A549 (cell line): ENCODE data around the gene POLR3GL. TPM values are rescaled to one million over a fixed set of nuclear protein-coding genes. Genes with fewer than 3 reads are reported as not detected.

ENCODE experiments used
- ATAC-seq, 2 experiments: fragments of 200-7000 bp in 1 of 2; fragments of >200 bp in 1 of 2; cut with Nextera tagmentation in 1 of 2; cut with Tn5 transposase in 1 of 2; 3 replicates each; pipeline versions ENCODE4 v1.8.0 to v1.9.1; 2018 to 2020; ENCODE audit warnings: mild to moderate bottlenecking in 1 of 2, moderate library complexity in 1 of 2
- CTCF ChIA-PET: fragments of 300-600 bp; sonication (Branson Sonifier 250); formaldehyde crosslinking; extraction: SDS; loops from one replicate; lab custom pipeline; 2021; ENCODE audit warnings: antibody characterized with exemption, inconsistent platforms; lab: Yijun Ruan, JAX
- POLR2A ChIA-PET: fragments of 350-600 bp; formaldehyde crosslinking; extraction: SDS; loops from one replicate; lab custom pipeline; 2021; ENCODE audit warnings: antibody characterized with exemption, inconsistent platforms; lab: Yijun Ruan, JAX
- DNase-seq, 2 experiments: peaks; one replicate each; pipeline versions ENCODE4 v3.0.0 to v3.0.0-alpha.2; 2011 to 2016; ENCODE audit warnings: low read depth in 1 of 2, low spot score in 1 of 2
- FAIRE-seq: peaks from 2 replicates; lab custom pipeline; 2011; peaks lifted over from hg19 to GRCh38; lab: Jason Lieb, UNC
- H3K27ac ChIP-seq, 2 experiments: fragments of >200 bp; sonication (Bioruptor Twin); formaldehyde crosslinking; 3 replicates each; pipeline ENCODE4 v1.5.1; 2016 to 2017
- H3K4me1 ChIP-seq: fragments of >200 bp; sonication (Bioruptor Twin); formaldehyde crosslinking; 3 replicates; pipeline ENCODE4 v1.6.1; 2016
- H3K4me2 ChIP-seq: fragments of >200 bp; sonication (Bioruptor Twin); formaldehyde crosslinking; 3 replicates; pipeline ENCODE4 v1.6.1; 2016
- H3K4me3 ChIP-seq: fragments of >200 bp; sonication (Bioruptor Twin); formaldehyde crosslinking; 3 replicates; pipeline ENCODE4 v1.5.1; 2016
- H3K9me3 ChIP-seq: fragments of >200 bp; sonication (Bioruptor Twin); formaldehyde crosslinking; 3 replicates; pipeline ENCODE4 v1.6.1; 2016
- CBX2 ChIP-seq: fragments of 200-600 bp; sonication (generic); IDR thresholded peaks from 2 replicates; pipeline ENCODE4 v1.6.1; 2016; ENCODE audit warnings: low read depth, mild to moderate bottlenecking, borderline replicate concordance
- CBX8 ChIP-seq: fragments of 200-600 bp; sonication (generic); IDR thresholded peaks from 2 replicates; pipeline ENCODE4 v1.6.1; 2016
- CHD4 ChIP-seq: fragments of 200-600 bp; sonication (generic); IDR thresholded peaks from 2 replicates; pipeline ENCODE4 v1.6.1; 2016; ENCODE audit warnings: antibody characterized with exemption, mild to moderate bottlenecking, borderline replicate concordance
- ESRRA ChIP-seq: fragments of 150-350 bp; IDR thresholded peaks from 2 replicates; pipeline ENCODE4 v1.6.1; 2014; ENCODE audit warnings: mild to moderate bottlenecking, low read length, borderline replicate concordance
- HOXB13 ChIP-seq: fragments of 250-450 bp; sonication (Bioruptor Pico); IDR thresholded peaks from 2 replicates; pipeline ENCODE4 v1.5.0; 2020; ENCODE audit warnings: low read depth, mild to moderate bottlenecking, moderate library complexity
- HOXB5 ChIP-seq: fragments of 250-450 bp; sonication (Bioruptor Pico); IDR thresholded peaks from 2 replicates; pipeline ENCODE4 v1.5.0; 2020; ENCODE audit warnings: mild to moderate bottlenecking, moderate library complexity
- KDM1A ChIP-seq: fragments of 200-600 bp; sonication (generic); IDR thresholded peaks from 2 replicates; pipeline ENCODE4 v1.6.1; 2016; ENCODE audit warnings: low read depth, mild to moderate bottlenecking
- MYC ChIP-seq: IDR thresholded peaks from 2 replicates; pipeline ENCODE4 v1.6.1; 2012; ENCODE audit warnings: mild to moderate bottlenecking, inconsistent platforms, low read length, improper control_type of control experiment, borderline replicate concordance
- NFE2L2 ChIP-seq: fragments of 150-350 bp; conservative IDR thresholded peaks from 2 replicates; pipeline ENCODE4 v1.6.1; 2014; ENCODE audit warnings: low read length
- PHF8 ChIP-seq: fragments of 200-600 bp; sonication (generic); IDR thresholded peaks from 2 replicates; pipeline ENCODE4 v1.6.1; 2016; ENCODE audit warnings: low read depth, mild to moderate bottlenecking, antibody characterized with exemption, moderate library complexity, borderline replicate concordance
- POLR2AphosphoS2 ChIP-seq: conservative IDR thresholded peaks from 2 replicates; pipeline ENCODE4 v1.6.1; 2012; ENCODE audit warnings: low read length, improper control_type of control experiment, inconsistent platforms
- RFX5 ChIP-seq: fragments of 450-650 bp; IDR thresholded peaks from 2 replicates; pipeline ENCODE4 v1.7.1; 2014; ENCODE audit warnings: antibody characterized with exemption, mild to moderate bottlenecking, moderate library complexity
- RNF2 ChIP-seq: fragments of 200-600 bp; sonication (generic); IDR thresholded peaks from 2 replicates; pipeline ENCODE4 v1.6.1; 2016; ENCODE audit warnings: low read depth, mild to moderate bottlenecking, antibody characterized with exemption, moderate library complexity, borderline replicate concordance
- TP53 ChIP-seq: fragments of 250-450 bp; sonication (Bioruptor Pico); IDR thresholded peaks from 2 replicates; pipeline ENCODE4 v1.5.0; 2021; ENCODE audit warnings: mild to moderate bottlenecking, moderate library complexity
- ZFP36 ChIP-seq: fragments of 450-650 bp; IDR thresholded peaks from 2 replicates; pipeline ENCODE4 v1.6.1; 2014; ENCODE audit warnings: borderline replicate concordance; ENCODE audit not compliant: partially characterized antibody
- ZNF302 ChIP-seq: fragments of 250-450 bp; sonication (Bioruptor Pico); IDR thresholded peaks from 2 replicates; pipeline ENCODE4 v1.9.0; 2021; ENCODE audit warnings: inconsistent platforms, mild to moderate bottlenecking, moderate library complexity
- ZSCAN20 ChIP-seq: fragments of 250-450 bp; sonication (Bioruptor Pico); IDR thresholded peaks from 2 replicates; pipeline ENCODE4 v1.8.0; 2022; ENCODE audit warnings: mild to moderate bottlenecking, moderate library complexity
- WGBS: methylation state at CpG from one replicate; pipeline ENCODE4 v1.1.6; 2017; ENCODE audit errors: missing lambda C conversion rate; 5-methylcytosine and 5-hydroxymethylcytosine counted together
- polyA plus RNA-seq, 4 experiments: library from polyadenylated mRNA; depleted of rRNA in 3 of 4; stranded (reverse); fragments of >200 nt; fragmentation: RNase III in 1 of 4; extraction: RNeasy Plus Mini Kit Qiagen cat#74134 plus additional on column Dnase treatment in 1 of 4; gene quantifications; 2 replicates in 3 of 4; 3 replicates in 1 of 4; pipeline ENCODE4 v1.2.3, GENCODE V29; 2011 to 2017
- TF ChIP-seq, protein P1 (sequence below): IDR thresholded peaks from 2 replicates; pipeline ENCODE4 v1.6.1; 2012
- TF ChIP-seq, protein P2 (sequence below): fragments of >200 bp; sonication (Bioruptor Twin); formaldehyde crosslinking; IDR thresholded peaks from 3 replicates; pipeline ENCODE4 v1.5.1; 2016
- TF ChIP-seq, protein P3 (sequence below): fragments of 200-600 bp; sonication (generic); IDR thresholded peaks from 2 replicates; pipeline ENCODE4 v1.6.1; 2016; ENCODE audit warnings: antibody characterized with exemption, mild to moderate bottlenecking, moderate library complexity
- TF ChIP-seq, protein P4 (sequence below): fragments of 250-450 bp; sonication (Bioruptor Pico); IDR thresholded peaks from 2 replicates; pipeline ENCODE4 v1.5.0; 2020; ENCODE audit warnings: low read depth, mild to moderate bottlenecking, moderate library complexity
- TF ChIP-seq, protein P5 (sequence below): fragments of >200 bp; sonication (Bioruptor Twin); formaldehyde crosslinking; IDR thresholded peaks from 2 replicates; pipeline ENCODE4 v1.6.1; 2016
- TF ChIP-seq, protein P6 (sequence below): fragments of 450-650 bp; IDR thresholded peaks from 2 replicates; pipeline ENCODE4 v1.6.1; 2014; ENCODE audit warnings: antibody characterized with exemption

POLR3GL gene
- polyA plus RNA-seq, 2 of the 4 experiments (the other 2 are of a cell fraction): 12.6 to 15.7 TPM

DNA sequence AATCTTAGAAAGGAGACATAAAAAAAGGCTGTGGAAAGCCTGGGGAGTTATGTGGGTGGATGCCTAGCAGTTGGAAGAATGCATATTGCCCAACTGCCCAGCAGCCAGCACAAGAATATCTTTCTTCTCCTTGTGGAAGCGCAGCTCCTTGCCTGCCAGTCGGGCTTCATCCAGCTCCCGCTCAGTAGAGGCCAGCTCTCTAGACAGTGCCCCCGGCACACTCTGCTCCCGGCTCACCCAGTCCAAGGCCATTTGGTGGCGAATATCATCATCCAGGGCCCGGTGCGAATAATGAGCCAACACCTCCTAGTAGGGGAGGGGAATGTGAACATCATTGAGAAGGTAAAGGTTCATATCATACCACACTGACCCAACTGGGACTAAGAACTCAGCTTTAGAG lies 28.2 kb upstream of the POLR3GL start:
- ATAC-seq (no peak), FAIRE-seq (no peak), DNase-seq (no peak)
- Histone ChIP-seq H3K4me1 (no peaks in the 10 kb centered on the region), H3K4me3 (no peak overlapping the region), H3K9me3 (no peaks in the 10 kb centered on the region), H3K4me2 (no peak overlapping the region), H3K27ac (no peak overlapping the region; a peak in 1 of 6 replicates)
- 92% methylated on average over 8 of the region's 8 CpGs for WGBS
- CTCF ChIA-PET: interaction anchor here (0.8 to 2.1 kb wide), 9 partner anchors 9 to 91 kb away, joined by 3 to 8 read pairs (median 4); partner anchors contain the start of genes ITGA10, LIX1L, NUDT17 and RBM8A
- TF ChIP-seq CBX8 (no peak), PHF8 (no peak)
- TF ChIP-seq, protein P1, sequence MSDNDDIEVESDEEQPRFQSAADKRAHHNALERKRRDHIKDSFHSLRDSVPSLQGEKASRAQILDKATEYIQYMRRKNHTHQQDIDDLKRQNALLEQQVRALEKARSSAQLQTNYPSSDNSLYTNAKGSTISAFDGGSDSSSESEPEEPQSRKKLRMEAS: no peak
- POLR2A ChIA-PET: interaction anchor here (1.0 to 2.2 kb wide), 3 partner anchors 9 to 22 kb away, joined by 3 to 9 read pairs (median 3); partner anchors contain the start of genes LIX1L and RBM8A

DNA sequence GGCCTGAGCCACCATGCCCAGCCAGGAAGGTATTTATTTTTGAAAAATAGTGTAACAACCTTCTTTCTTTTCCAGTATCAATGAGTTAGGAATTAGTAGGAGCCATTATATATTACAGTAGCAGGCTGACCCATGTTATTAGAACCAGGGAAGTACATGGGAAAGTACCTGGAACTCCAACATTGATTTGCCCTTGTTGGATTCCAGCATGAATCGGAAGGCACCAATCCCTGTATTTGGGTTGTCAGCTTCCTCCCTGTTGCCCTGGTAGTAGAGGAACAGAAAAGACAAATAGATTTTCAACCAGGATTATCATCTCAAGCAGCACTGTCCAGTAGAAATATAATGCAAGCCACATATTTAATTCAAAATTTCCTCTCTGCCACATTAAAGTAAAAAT lies 27.1 kb upstream of the POLR3GL start:
- DNase-seq: no peak
- ATAC-seq: no peak
- 94% methylated on average over 1 of the region's 1 CpG for WGBS
- H3K9me3 ChIP-seq: no peaks in the 10 kb centered on the region
- no peak overlapping the region for H3K27ac ChIP-seq
- no peak for FAIRE-seq
- ChIA-PET CTCF (interaction anchor here (0.8 to 1.3 kb wide), 3 partner anchors 45 to 76 kb away, joined by 3 to 8 read pairs (median 4); no protein-coding TSS in a partner anchor), POLR2A (interaction anchor here (2.2 kb wide), 1 partner anchor 10 kb away, joined by 9 read pairs; the partner anchor contains the start of gene RBM8A)
- H3K4me1 ChIP-seq: no peaks in the 10 kb centered on the region
- H3K4me2 ChIP-seq: no peak overlapping the region
- no peak overlapping the region for H3K4me3 ChIP-seq
- TF ChIP-seq PHF8 (no peak), TP53 (CRISPR knock-in tag) (no peak), RNF2 (no peak), ZFP36 (no peak), ZNF302 (no peak)

DNA sequence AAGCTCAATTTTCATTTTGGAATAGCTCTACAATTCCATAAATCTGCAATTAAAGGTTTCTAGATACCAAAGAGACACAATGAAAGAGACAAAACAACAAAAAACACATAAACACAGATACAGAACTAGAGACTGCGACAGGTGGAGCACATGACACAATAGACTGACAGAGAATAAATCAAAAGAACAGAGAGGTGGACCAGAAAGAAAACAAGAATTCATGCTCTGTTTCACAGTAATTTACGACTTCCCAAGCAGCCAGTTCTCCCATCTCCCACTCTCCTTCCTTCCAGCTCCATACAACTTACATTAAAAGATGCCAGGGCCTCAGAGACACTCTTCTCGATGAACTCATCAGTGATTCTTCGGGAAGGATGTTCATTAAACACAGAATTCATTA lies 22.1 kb upstream of the POLR3GL start:
- CTCF ChIA-PET: interaction anchor here (0.5 to 1.6 kb wide), 6 partner anchors 11 to 88 kb away, joined by 3 to 5 read pairs (median 4); partner anchors contain the start of gene ITGA10
- FAIRE-seq (no peak), ATAC-seq (no peak), DNase-seq (no peak)
- 83% methylated on average over 4 of the region's 4 CpGs for WGBS
- no peak overlapping the region for H3K27ac ChIP-seq
- TF ChIP-seq, protein P2, sequence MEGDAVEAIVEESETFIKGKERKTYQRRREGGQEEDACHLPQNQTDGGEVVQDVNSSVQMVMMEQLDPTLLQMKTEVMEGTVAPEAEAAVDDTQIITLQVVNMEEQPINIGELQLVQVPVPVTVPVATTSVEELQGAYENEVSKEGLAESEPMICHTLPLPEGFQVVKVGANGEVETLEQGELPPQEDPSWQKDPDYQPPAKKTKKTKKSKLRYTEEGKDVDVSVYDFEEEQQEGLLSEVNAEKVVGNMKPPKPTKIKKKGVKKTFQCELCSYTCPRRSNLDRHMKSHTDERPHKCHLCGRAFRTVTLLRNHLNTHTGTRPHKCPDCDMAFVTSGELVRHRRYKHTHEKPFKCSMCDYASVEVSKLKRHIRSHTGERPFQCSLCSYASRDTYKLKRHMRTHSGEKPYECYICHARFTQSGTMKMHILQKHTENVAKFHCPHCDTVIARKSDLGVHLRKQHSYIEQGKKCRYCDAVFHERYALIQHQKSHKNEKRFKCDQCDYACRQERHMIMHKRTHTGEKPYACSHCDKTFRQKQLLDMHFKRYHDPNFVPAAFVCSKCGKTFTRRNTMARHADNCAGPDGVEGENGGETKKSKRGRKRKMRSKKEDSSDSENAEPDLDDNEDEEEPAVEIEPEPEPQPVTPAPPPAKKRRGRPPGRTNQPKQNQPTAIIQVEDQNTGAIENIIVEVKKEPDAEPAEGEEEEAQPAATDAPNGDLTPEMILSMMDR: no peak
- no peak for TF ChIP-seq KDM1A
- TF ChIP-seq, protein P3, sequence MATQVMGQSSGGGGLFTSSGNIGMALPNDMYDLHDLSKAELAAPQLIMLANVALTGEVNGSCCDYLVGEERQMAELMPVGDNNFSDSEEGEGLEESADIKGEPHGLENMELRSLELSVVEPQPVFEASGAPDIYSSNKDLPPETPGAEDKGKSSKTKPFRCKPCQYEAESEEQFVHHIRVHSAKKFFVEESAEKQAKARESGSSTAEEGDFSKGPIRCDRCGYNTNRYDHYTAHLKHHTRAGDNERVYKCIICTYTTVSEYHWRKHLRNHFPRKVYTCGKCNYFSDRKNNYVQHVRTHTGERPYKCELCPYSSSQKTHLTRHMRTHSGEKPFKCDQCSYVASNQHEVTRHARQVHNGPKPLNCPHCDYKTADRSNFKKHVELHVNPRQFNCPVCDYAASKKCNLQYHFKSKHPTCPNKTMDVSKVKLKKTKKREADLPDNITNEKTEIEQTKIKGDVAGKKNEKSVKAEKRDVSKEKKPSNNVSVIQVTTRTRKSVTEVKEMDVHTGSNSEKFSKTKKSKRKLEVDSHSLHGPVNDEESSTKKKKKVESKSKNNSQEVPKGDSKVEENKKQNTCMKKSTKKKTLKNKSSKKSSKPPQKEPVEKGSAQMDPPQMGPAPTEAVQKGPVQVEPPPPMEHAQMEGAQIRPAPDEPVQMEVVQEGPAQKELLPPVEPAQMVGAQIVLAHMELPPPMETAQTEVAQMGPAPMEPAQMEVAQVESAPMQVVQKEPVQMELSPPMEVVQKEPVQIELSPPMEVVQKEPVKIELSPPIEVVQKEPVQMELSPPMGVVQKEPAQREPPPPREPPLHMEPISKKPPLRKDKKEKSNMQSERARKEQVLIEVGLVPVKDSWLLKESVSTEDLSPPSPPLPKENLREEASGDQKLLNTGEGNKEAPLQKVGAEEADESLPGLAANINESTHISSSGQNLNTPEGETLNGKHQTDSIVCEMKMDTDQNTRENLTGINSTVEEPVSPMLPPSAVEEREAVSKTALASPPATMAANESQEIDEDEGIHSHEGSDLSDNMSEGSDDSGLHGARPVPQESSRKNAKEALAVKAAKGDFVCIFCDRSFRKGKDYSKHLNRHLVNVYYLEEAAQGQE: no peak
- no peak for TF ChIP-seq RFX5
- no peak for TF ChIP-seq ESRRA
- TF ChIP-seq, protein P4, sequence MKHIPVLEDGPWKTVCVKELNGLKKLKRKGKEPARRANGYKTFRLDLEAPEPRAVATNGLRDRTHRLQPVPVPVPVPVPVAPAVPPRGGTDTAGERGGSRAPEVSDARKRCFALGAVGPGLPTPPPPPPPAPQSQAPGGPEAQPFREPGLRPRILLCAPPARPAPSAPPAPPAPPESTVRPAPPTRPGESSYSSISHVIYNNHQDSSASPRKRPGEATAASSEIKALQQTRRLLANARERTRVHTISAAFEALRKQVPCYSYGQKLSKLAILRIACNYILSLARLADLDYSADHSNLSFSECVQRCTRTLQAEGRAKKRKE: no peak
- TF ChIP-seq NFE2L2: no peak
- TF ChIP-seq ZNF302: no peak
- TF ChIP-seq POLR2AphosphoS2: no peak
- no peak for TF ChIP-seq TP53 (CRISPR knock-in tag)
- TF ChIP-seq HOXB13 (CRISPR knock-in tag): no peak
- TF ChIP-seq CBX2: no peak
- TF ChIP-seq ZSCAN20: no peak
- TF ChIP-seq HOXB5 (CRISPR knock-in tag): no peak
- TF ChIP-seq, protein P5, sequence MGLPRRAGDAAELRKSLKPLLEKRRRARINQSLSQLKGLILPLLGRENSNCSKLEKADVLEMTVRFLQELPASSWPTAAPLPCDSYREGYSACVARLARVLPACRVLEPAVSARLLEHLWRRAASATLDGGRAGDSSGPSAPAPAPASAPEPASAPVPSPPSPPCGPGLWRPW: no peak
- no peak for TF ChIP-seq MYC
- TF ChIP-seq, protein P6, sequence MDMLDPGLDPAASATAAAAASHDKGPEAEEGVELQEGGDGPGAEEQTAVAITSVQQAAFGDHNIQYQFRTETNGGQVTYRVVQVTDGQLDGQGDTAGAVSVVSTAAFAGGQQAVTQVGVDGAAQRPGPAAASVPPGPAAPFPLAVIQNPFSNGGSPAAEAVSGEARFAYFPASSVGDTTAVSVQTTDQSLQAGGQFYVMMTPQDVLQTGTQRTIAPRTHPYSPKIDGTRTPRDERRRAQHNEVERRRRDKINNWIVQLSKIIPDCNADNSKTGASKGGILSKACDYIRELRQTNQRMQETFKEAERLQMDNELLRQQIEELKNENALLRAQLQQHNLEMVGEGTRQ: no peak
- no peak for TF ChIP-seq CHD4
- POLR2A ChIA-PET: interaction anchor here (1.5 kb wide), 1 partner anchor 15 kb away, joined by 3 read pairs; no protein-coding TSS in a partner anchor
- H3K9me3 ChIP-seq: no peaks in the 10 kb centered on the region
- no peaks in the 10 kb centered on the region for H3K4me1 ChIP-seq
- H3K4me3 ChIP-seq: no peak overlapping the region
- no peak overlapping the region for H3K4me2 ChIP-seq
